OCI-LY1 (cell line): Measurements from ENCODE around the gene TOB1.

Experiments used
- H2AFZ ChIP-seq: fragments of 200-600 bp; sonication (generic), shearing (Covaris generic); 2 replicates; pipeline ENCODE4 v1.6.0; 2014; ENCODE audit warnings: antibody characterized with exemption, mild to moderate bottlenecking, low read length
- H3F3A ChIP-seq: fragments of 200-600 bp; sonication (generic), shearing (Covaris generic); 2 replicates; pipeline ENCODE4 v1.6.0; 2014; ENCODE audit warnings: mild to moderate bottlenecking, antibody characterized with exemption, low read length, moderate library complexity; ENCODE audit not compliant: insufficient read depth
- H3K27ac ChIP-seq: fragments of 200-600 bp; sonication (generic); 2 replicates; pipeline ENCODE4 v1.5.1; 2014; ENCODE audit warnings: low read length, mixed run types, mild to moderate bottlenecking, low read depth; ENCODE audit not compliant: poor library complexity, severe bottlenecking
- H3K27me3 ChIP-seq: fragments of 200-600 bp; sonication (generic); 2 replicates; pipeline ENCODE4 v1.6.0; 2014; ENCODE audit warnings: antibody characterized with exemption, mild to moderate bottlenecking, low read length, moderate library complexity; ENCODE audit not compliant: insufficient read depth
- H3K36me3 ChIP-seq: fragments of 200-600 bp; sonication (generic); 2 replicates; pipeline ENCODE4 v1.6.1; 2014; ENCODE audit warnings: mild to moderate bottlenecking, antibody characterized with exemption, low read length, moderate library complexity, mixed read lengths; ENCODE audit not compliant: insufficient read depth
- H3K4me1 ChIP-seq: fragments of 200-600 bp; sonication (generic); 2 replicates; pipeline ENCODE4 v1.5.1; 2014; ENCODE audit warnings: mild to moderate bottlenecking, low read length, moderate library complexity; ENCODE audit not compliant: insufficient read depth, severe bottlenecking
- H3K4me2 ChIP-seq: fragments of 200-600 bp; sonication (generic), shearing (Covaris generic); 2 replicates; pipeline ENCODE4 v1.6.1; 2014; ENCODE audit warnings: low read length
- H3K4me3 ChIP-seq: fragments of 200-600 bp; sonication (generic); 2 replicates; pipeline ENCODE4 v1.5.1; 2014; ENCODE audit warnings: low read length, low read depth, mild to moderate bottlenecking, mixed read lengths; ENCODE audit not compliant: poor library complexity, severe bottlenecking
- H3K79me2 ChIP-seq: fragments of 200-600 bp; shearing (Covaris generic); 2 replicates; pipeline ENCODE4 v1.6.1; 2016; ENCODE audit warnings: mixed run types, low read length, mixed read lengths; ENCODE audit not compliant: insufficient read depth
- H3K9ac ChIP-seq: fragments of 200-600 bp; sonication (generic), shearing (Covaris generic); 2 replicates; pipeline ENCODE4 v1.6.1; 2014; ENCODE audit warnings: mild to moderate bottlenecking, low read length, mixed read lengths
- H3K9me2 ChIP-seq: fragments of 200-600 bp; sonication (generic), shearing (Covaris generic); 2 replicates; pipeline ENCODE4 v1.6.1; 2014; ENCODE audit warnings: low read depth, mild to moderate bottlenecking, low read length, mixed read lengths
- H3K9me3 ChIP-seq: fragments of 200-600 bp; shearing (Covaris generic); 2 replicates; pipeline ENCODE4 v1.6.1; 2014; ENCODE audit warnings: low read length, mixed read lengths
- H4K20me1 ChIP-seq: fragments of 200-600 bp; sonication (generic), shearing (Covaris generic); 2 replicates; pipeline ENCODE4 v1.6.0; 2016; ENCODE audit warnings: mild to moderate bottlenecking, low read length; ENCODE audit not compliant: insufficient read depth
- CTCF ChIP-seq: fragments of 200-600 bp; sonication (generic), shearing (Covaris generic); IDR thresholded peaks from 2 replicates; pipeline ENCODE4 v1.5.1; 2017; ENCODE audit warnings: mild to moderate bottlenecking, antibody characterized with exemption, low read length, moderate library complexity, mixed read lengths
- EZH2 ChIP-seq: fragments of 200-600 bp; sonication (generic), shearing (Covaris generic); IDR thresholded peaks from 2 replicates; pipeline ENCODE4 v1.8.0; 2017; ENCODE audit warnings: borderline replicate concordance, mixed run types, mild to moderate bottlenecking, antibody characterized with exemption, low read length, moderate library complexity, mixed read lengths

Gene TOB1

GRCh38 chr17:50868602-50869001, 2.4 kb upstream of the TOB1 start:
- TF ChIP-seq EZH2 (no peak), CTCF (no peak)
- Histone ChIP-seq H3K9me3 (no peaks in the 10 kb centered on the region), H3K4me3 (peak overlapping the region; percentile 75), H3K36me3 (peaks cover 1% of the 10 kb centered on the region; the same call in 1 of the 2 replicates), H3K4me2 (peak overlapping the region; percentile 71), H3K27me3 (no peaks in the 10 kb centered on the region), H3F3A (no peaks in the 10 kb centered on the region), H3K9me2 (no peaks in the 10 kb centered on the region), H4K20me1 (no peaks in the 10 kb centered on the region), H3K4me1 (peaks cover 29% of the 10 kb centered on the region), H3K79me2 (peaks cover 12% of the 10 kb centered on the region), H2AFZ (no peak overlapping the region), H3K9ac (peak overlapping the region; percentile 92; the same call in 1 of the 2 replicates), H3K27ac (no peak overlapping the region)

- Histone ChIP-seq H3K4me3 (peak overlapping the region; percentile 75), H3K27ac (peak overlapping the region; percentile 93), H3K4me1 (peaks cover 29% of the 10 kb centered on the region), H3K36me3 (peaks cover 6% of the 10 kb centered on the region; the same call in 1 of the 2 replicates), H3F3A (no peaks in the 10 kb centered on the region), H3K27me3 (no peaks in the 10 kb centered on the region), H3K79me2 (peaks cover 12% of the 10 kb centered on the region), H4K20me1 (no peaks in the 10 kb centered on the region), H2AFZ (no peak overlapping the region), H3K4me2 (peak overlapping the region; percentile 71), H3K9me2 (no peaks in the 10 kb centered on the region), H3K9me3 (no peaks in the 10 kb centered on the region), H3K9ac (peak overlapping the region; percentile 92)
- no peak for TF ChIP-seq CTCF
- no peak for TF ChIP-seq EZH2
Measured at GRCh38 chr17:50868140-50868438, 1.9 kb upstream of the TOB1 start.

GRCh38 chr17:50867363-50868139, 1.4 kb upstream of the TOB1 start:
- peak overlapping the region; percentile 93 for H3K27ac ChIP-seq
- peak overlapping the region; percentile 34; the same call in 1 of the 2 replicates for H2AFZ ChIP-seq
- H3K79me2 ChIP-seq = peaks cover 12% of the 10 kb centered on the region
- peak overlapping the region; percentile 75 for H3K4me3 ChIP-seq
- H3F3A ChIP-seq = no peaks in the 10 kb centered on the region
- peak overlapping the region; percentile 92 for H3K9ac ChIP-seq
- peaks cover 29% of the 10 kb centered on the region for H3K4me1 ChIP-seq
- TF ChIP-seq CTCF = no peak
- TF ChIP-seq EZH2 = no peak
- no peaks in the 10 kb centered on the region for H4K20me1 ChIP-seq
- peak overlapping the region; percentile 71 for H3K4me2 ChIP-seq
- no peaks in the 10 kb centered on the region for H3K9me3 ChIP-seq
- H3K27me3 ChIP-seq = no peaks in the 10 kb centered on the region
- H3K9me2 ChIP-seq = no peaks in the 10 kb centered on the region
- H3K36me3 ChIP-seq = peaks cover 10% of the 10 kb centered on the region; the same call in 1 of the 2 replicates
